ENCODE results near the gene ACSM4. TPM values are rescaled to one million over a fixed set of nuclear protein-coding genes. Genes with fewer than 3 reads are reported as not detected.
"Not testable (repeated sequence)": the region's sequence is repeated elsewhere in the genome, so short reads cannot be mapped to it uniquely, and the experiment has no call there.

Gene ACSM4
- polyA plus RNA-seq, 1 donor (not counting 4 experiments of a cell fraction or from before 2014, with no cell fraction given): not detected

- H2AFZ ChIP-seq (ENCODE audit: control insufficient read depth, low read length): no peak overlapping the region
- no peaks in the 10 kb centered on the region for H3K27me3 ChIP-seq (ENCODE audit: control insufficient read depth, extremely low read depth, insufficient read depth, low read length)
- H4K20me1 ChIP-seq (ENCODE audit: control insufficient read depth, extremely low read depth, insufficient read depth, low read length): no peaks in the 10 kb centered on the region
- dilution Hi-C loops (cut with MboI; ENCODE audit: extremely low pct_ligation_motif_present, low sequenced_read_pairs): no loop called here
- H3K4me3 ChIP-seq (ENCODE audit: control insufficient read depth in 2 of 3, extremely low read depth in 1 of 3, insufficient read depth in 2 of 3, low read depth in 1 of 3, low read length in 3 of 3): no peak overlapping the region
- no peak for TF ChIP-seq EZH2 (IDR thresholded peaks at IDR 0.05; ENCODE audit: low read length)
- TF ChIP-seq CTCF (optimal IDR thresholded peaks at IDR 0.05 in 1 of 3, IDR thresholded peaks at IDR 0.05 in 1 of 3, conservative IDR thresholded peaks at IDR 0.05 in 1 of 3; ENCODE audit: extremely low read depth in 1 of 3, insufficient read depth in 2 of 3, low read length in 3 of 3): no peak
- FAIRE-seq (no peak), DNase-seq (ENCODE audit: low read depth, low spot score) (no peak)
- no peak overlapping the region for H3K4me2 ChIP-seq (ENCODE audit: control insufficient read depth, extremely low read depth, insufficient read depth, low read depth, low read length)
- no peaks in the 10 kb centered on the region for H3K36me3 ChIP-seq (ENCODE audit: control insufficient read depth in 2 of 2, extremely low read depth in 1 of 2, insufficient read depth in 2 of 2, low read length in 2 of 2)
- H3K9me1 ChIP-seq (ENCODE audit: control insufficient read depth, extremely low read depth, insufficient read depth, low read length): no peaks in the 10 kb centered on the region
- H3K4me1 ChIP-seq (ENCODE audit: control insufficient read depth, extremely low read depth, insufficient read depth, low read length): no peaks in the 10 kb centered on the region
- H3K27ac ChIP-seq (ENCODE audit: control insufficient read depth, insufficient read depth, low read length): no peak overlapping the region
- H3K79me2 ChIP-seq (ENCODE audit: control insufficient read depth, insufficient read depth, low read length): no peaks in the 10 kb centered on the region
- no peaks in the 10 kb centered on the region for H3K9me3 ChIP-seq (ENCODE audit: control insufficient read depth, low read depth, low read length)
- no peak overlapping the region for H3K9ac ChIP-seq (ENCODE audit: control insufficient read depth, extremely low read depth, insufficient read depth, low read length)
These were observed 14.1 kb upstream of the ACSM4 start for GRCh38 chr12:7289743-7290142.

- H3K9me1 ChIP-seq (ENCODE audit: control insufficient read depth, extremely low read depth, insufficient read depth, low read length); H2AFZ ChIP-seq (ENCODE audit: control insufficient read depth, low read length); FAIRE-seq; H3K4me3 ChIP-seq (ENCODE audit: control insufficient read depth in 2 of 3, extremely low read depth in 1 of 3, insufficient read depth in 2 of 3, low read depth in 1 of 3, low read length in 3 of 3); H4K20me1 ChIP-seq (ENCODE audit: control insufficient read depth, extremely low read depth, insufficient read depth, low read length); H3K36me3 ChIP-seq (ENCODE audit: control insufficient read depth in 2 of 2, extremely low read depth in 1 of 2, insufficient read depth in 2 of 2, low read length in 2 of 2); H3K79me2 ChIP-seq (ENCODE audit: control insufficient read depth, insufficient read depth, low read length); DNase-seq (ENCODE audit: low read depth, low spot score); dilution Hi-C loops (cut with MboI; ENCODE audit: extremely low pct_ligation_motif_present, low sequenced_read_pairs); H3K27me3 ChIP-seq (ENCODE audit: control insufficient read depth, extremely low read depth, insufficient read depth, low read length); H3K27ac ChIP-seq (ENCODE audit: control insufficient read depth, insufficient read depth, low read length); H3K4me2 ChIP-seq (ENCODE audit: control insufficient read depth, extremely low read depth, insufficient read depth, low read depth, low read length); H3K9ac ChIP-seq (ENCODE audit: control insufficient read depth, extremely low read depth, insufficient read depth, low read length); H3K4me1 ChIP-seq (ENCODE audit: control insufficient read depth, extremely low read depth, insufficient read depth, low read length); H3K9me3 ChIP-seq (ENCODE audit: control insufficient read depth, low read depth, low read length): not testable (repeated sequence)
These were observed 13.3 kb upstream of the ACSM4 start for GRCh38 chr12:7290588-7290987.

- dilution Hi-C loops (cut with MboI; ENCODE audit: extremely low pct_ligation_motif_present, low sequenced_read_pairs): no loop called here
- DNase-seq (ENCODE audit: low read depth, low spot score): no peak
- TF ChIP-seq EZH2 (IDR thresholded peaks at IDR 0.05; ENCODE audit: low read length) (no peak), CTCF (optimal IDR thresholded peaks at IDR 0.05 in 1 of 3, IDR thresholded peaks at IDR 0.05 in 1 of 3, conservative IDR thresholded peaks at IDR 0.05 in 1 of 3; ENCODE audit: extremely low read depth in 1 of 3, insufficient read depth in 2 of 3, low read length in 3 of 3) (no peak)
These were observed 11.6 kb upstream of the ACSM4 start for GRCh38 chr12:7292300-7292699.

More at GRCh38 chr12:7292300-7292699, 11.6 kb upstream of the ACSM4 start:
- Histone ChIP-seq H3K9me3 (ENCODE audit: control insufficient read depth, low read depth, low read length) (no peaks in the 10 kb centered on the region), H3K4me3 (ENCODE audit: control insufficient read depth in 2 of 3, extremely low read depth in 1 of 3, insufficient read depth in 2 of 3, low read depth in 1 of 3, low read length in 3 of 3) (no peak overlapping the region), H3K9ac (ENCODE audit: control insufficient read depth, extremely low read depth, insufficient read depth, low read length) (no peak overlapping the region), H3K9me1 (ENCODE audit: control insufficient read depth, extremely low read depth, insufficient read depth, low read length) (no peaks in the 10 kb centered on the region), H3K79me2 (ENCODE audit: control insufficient read depth, insufficient read depth, low read length) (no peaks in the 10 kb centered on the region), H3K4me2 (ENCODE audit: control insufficient read depth, extremely low read depth, insufficient read depth, low read depth, low read length) (no peak overlapping the region), H3K27me3 (ENCODE audit: control insufficient read depth, extremely low read depth, insufficient read depth, low read length) (no peaks in the 10 kb centered on the region), H4K20me1 (ENCODE audit: control insufficient read depth, extremely low read depth, insufficient read depth, low read length) (no peaks in the 10 kb centered on the region), H3K27ac (ENCODE audit: control insufficient read depth, insufficient read depth, low read length) (no peak overlapping the region), H3K4me1 (ENCODE audit: control insufficient read depth, extremely low read depth, insufficient read depth, low read length) (no peaks in the 10 kb centered on the region), H2AFZ (ENCODE audit: control insufficient read depth, low read length) (no peak overlapping the region), H3K36me3 (ENCODE audit: control insufficient read depth in 2 of 2, extremely low read depth in 1 of 2, insufficient read depth in 2 of 2, low read length in 2 of 2) (no peaks in the 10 kb centered on the region)
- no peak for FAIRE-seq

Measured in keratinocyte (primary cell).